ENCODE measurements around the gene KLHL30.

DNA sequence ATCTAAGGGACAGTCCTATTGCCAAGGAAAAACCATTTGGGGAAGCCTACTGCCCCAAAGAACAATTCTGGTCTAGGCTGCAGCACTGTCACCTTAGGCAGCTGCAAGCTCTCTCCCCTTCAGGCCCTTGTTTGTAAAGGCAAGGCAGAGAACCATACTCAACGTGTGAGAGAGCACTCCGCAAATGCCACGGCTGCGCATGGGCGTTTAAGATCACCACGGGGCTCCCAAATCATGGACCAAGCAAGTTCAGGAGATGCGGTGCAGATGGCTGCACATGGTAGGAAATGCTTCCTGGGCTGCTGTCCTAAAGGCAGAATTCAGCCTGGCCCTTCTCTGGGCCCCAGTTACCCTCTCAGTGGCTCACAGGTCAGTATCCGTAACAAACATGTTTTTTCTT is 35.8 kb downstream of the KLHL30 start:
- TF ChIP-seq, protein P1, sequence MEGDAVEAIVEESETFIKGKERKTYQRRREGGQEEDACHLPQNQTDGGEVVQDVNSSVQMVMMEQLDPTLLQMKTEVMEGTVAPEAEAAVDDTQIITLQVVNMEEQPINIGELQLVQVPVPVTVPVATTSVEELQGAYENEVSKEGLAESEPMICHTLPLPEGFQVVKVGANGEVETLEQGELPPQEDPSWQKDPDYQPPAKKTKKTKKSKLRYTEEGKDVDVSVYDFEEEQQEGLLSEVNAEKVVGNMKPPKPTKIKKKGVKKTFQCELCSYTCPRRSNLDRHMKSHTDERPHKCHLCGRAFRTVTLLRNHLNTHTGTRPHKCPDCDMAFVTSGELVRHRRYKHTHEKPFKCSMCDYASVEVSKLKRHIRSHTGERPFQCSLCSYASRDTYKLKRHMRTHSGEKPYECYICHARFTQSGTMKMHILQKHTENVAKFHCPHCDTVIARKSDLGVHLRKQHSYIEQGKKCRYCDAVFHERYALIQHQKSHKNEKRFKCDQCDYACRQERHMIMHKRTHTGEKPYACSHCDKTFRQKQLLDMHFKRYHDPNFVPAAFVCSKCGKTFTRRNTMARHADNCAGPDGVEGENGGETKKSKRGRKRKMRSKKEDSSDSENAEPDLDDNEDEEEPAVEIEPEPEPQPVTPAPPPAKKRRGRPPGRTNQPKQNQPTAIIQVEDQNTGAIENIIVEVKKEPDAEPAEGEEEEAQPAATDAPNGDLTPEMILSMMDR (IDR thresholded peaks at IDR 0.05): no peak
- no peak for TF ChIP-seq POLR2A (IDR thresholded peaks at IDR 0.05)

All from esophagus squamous epithelium (tissue), 4 donors.